AG04449 (cell line): Measurements from ENCODE around the gene PARP15.

Source experiments
- CTCF ChIA-PET: fragments of 350-600 bp; formaldehyde crosslinking; extraction: SDS; loops from one replicate; lab custom pipeline; 2021; ENCODE audit warnings: antibody characterized with exemption; lab: Yijun Ruan, JAX
- POLR2A ChIA-PET: fragments of 400-600, 350-600 bp; formaldehyde crosslinking; extraction: SDS; loops from one replicate; lab custom pipeline; 2020; ENCODE audit warnings: antibody characterized with exemption, inconsistent platforms; lab: Yijun Ruan, JAX
- DNase-seq: peaks from one replicate; pipeline ENCODE4 v3.0.0-alpha.2; 2010; ENCODE audit warnings: low read depth, low spot score
- H3K4me3 ChIP-seq: 2 replicates; pipeline ENCODE4 v1.5.1; 2011; ENCODE audit warnings: low read depth, mild to moderate bottlenecking, control low read depth, low read length
- CTCF ChIP-seq: IDR thresholded peaks from one replicate; pipeline ENCODE4 v1.5.1; 2011; ENCODE audit warnings: mild to moderate bottlenecking, moderate library complexity, low read length, control low read depth, inconsistent platforms; ENCODE audit not compliant: insufficient read depth; ENCODE audit errors: missing control alignments

Gene PARP15

GRCh38 chr3:122612696-122613095 lies 35.2 kb downstream of the PARP15 start:
- TF ChIP-seq CTCF = no peak
- POLR2A ChIA-PET = no interaction called here
- no peak overlapping the region for H3K4me3 ChIP-seq
- CTCF ChIA-PET = interaction anchor here (1.3 kb wide), 1 partner anchor 34 kb away, joined by 3 read pairs; no protein-coding TSS in a partner anchor
- no peak for DNase-seq

GRCh38 chr3:122615303-122615702 lies 37.9 kb downstream of the PARP15 start:
- CTCF ChIA-PET = interaction anchor here (1.3 kb wide), 1 partner anchor 64 kb away, joined by 5 read pairs; no protein-coding TSS in a partner anchor
- DNase-seq = no peak
- H3K4me3 ChIP-seq = no peak overlapping the region
- POLR2A ChIA-PET = no interaction called here
- TF ChIP-seq CTCF = no peak

GRCh38 chr3:122618614-122619013 lies 41.2 kb downstream of the PARP15 start:
- no peak for TF ChIP-seq CTCF
- CTCF ChIA-PET = interaction anchor here (1.2 kb wide), 1 partner anchor 12 kb away, joined by 3 read pairs; no protein-coding TSS in a partner anchor
- no peak overlapping the region for H3K4me3 ChIP-seq
- no peak for DNase-seq
- POLR2A ChIA-PET = no interaction called here

- H3K4me3 ChIP-seq = no peak overlapping the region
- CTCF ChIA-PET = interaction anchor here (1.2 kb wide), 1 partner anchor 12 kb away, joined by 3 read pairs; no protein-coding TSS in a partner anchor
- no peak for TF ChIP-seq CTCF
- no peak for DNase-seq
- POLR2A ChIA-PET = no interaction called here
These were observed 41.6 kb downstream of the PARP15 start for GRCh38 chr3:122619040-122619439.

- no peak overlapping the region for H3K4me3 ChIP-seq
- ChIA-PET POLR2A (no interaction called here), CTCF (no interaction called here)
- no peak for DNase-seq
- no peak for TF ChIP-seq CTCF
These were observed 42.9 kb downstream of the PARP15 start for GRCh38 chr3:122620399-122620798.

- ChIA-PET CTCF (interaction anchor here (1.6 kb wide), 1 partner anchor 12 kb away, joined by 4 read pairs; no protein-coding TSS in a partner anchor), POLR2A (interaction anchor here (0.6 kb wide), 1 partner anchor 456 kb away, joined by 3 read pairs; no protein-coding TSS in a partner anchor)
- no peak for DNase-seq
- TF ChIP-seq CTCF = no peak
- no peak overlapping the region for H3K4me3 ChIP-seq
These were observed 43.7 kb downstream of the PARP15 start for GRCh38 chr3:122621112-122621511.
